Raji (cell line): ENCODE results near the gene SRPK2.

Source experiments
- POLR2A ChIP-seq: IDR thresholded peaks from 2 replicates; pipeline ENCODE4 v1.6.1; 2011; ENCODE audit warnings: low read depth, low read length, control low read depth; ENCODE audit not compliant: insufficient read depth

SRPK2 gene

DNA sequence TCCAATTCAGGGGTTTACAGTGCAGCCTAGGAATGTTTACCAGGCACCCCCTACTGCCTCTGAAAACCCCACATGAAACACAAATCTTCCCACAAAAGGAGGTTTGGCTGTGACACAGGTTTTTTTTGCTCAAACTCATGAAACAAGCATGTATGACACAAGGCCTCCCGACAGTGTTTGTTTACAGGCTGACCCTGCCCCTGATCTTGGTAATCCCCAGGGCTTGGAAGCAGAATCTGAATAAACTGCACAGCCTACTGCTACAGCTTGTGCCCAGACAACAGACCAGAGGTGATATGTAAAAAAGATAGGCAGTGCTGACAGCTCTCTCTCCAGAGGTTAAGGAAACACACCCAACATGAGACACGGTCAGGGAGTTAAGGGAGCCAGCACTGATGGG lies 190.5 kb downstream of the SRPK2 start:
- TF ChIP-seq POLR2A, result no peak

- no peak for TF ChIP-seq POLR2A
These were observed 192.2 kb downstream of the SRPK2 start for GRCh38 chr7:105196473-105196872.

GRCh38 chr7:105195891-105196290 lies 192.8 kb downstream of the SRPK2 start:
- no peak for TF ChIP-seq POLR2A

- no peak for TF ChIP-seq POLR2A
These were observed 197.4 kb downstream of the SRPK2 start for GRCh38 chr7:105191331-105191730.

DNA sequence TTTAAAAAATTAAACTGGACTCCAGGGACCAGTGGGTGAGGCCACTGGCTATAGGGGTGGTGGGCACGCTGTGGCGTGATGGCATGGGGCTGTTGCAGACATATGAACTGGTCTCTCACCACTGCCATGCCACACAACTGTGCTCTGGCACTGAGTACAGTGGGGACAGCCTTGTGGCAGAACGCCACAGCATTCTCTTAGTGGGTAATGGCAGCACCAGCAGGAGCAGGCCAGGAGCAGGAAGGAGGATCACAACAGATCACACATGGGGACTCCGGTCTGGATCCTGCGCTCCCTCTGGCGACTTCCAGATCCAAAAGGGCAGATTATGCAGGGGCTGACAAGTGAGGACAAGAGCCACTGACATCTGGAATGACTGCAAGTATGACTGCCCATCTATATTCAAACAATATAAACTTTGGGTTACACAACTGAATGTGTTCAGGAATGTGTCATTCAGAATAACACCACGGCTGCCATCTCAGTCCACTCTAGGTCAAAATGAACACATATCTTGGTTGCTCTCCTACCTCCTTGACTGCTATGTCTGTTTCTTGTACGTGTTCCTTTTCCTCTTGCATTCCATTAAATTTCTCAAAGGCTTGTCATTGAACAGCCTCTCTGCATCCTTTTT lies 198.7 kb downstream of the SRPK2 start:
- TF ChIP-seq POLR2A, result no peak

- no peak for TF ChIP-seq POLR2A
These were observed 200.5 kb downstream of the SRPK2 start for GRCh38 chr7:105188201-105188600.

- no peak for TF ChIP-seq POLR2A
These were observed 201.2 kb downstream of the SRPK2 start for GRCh38 chr7:105187302-105188169.

DNA sequence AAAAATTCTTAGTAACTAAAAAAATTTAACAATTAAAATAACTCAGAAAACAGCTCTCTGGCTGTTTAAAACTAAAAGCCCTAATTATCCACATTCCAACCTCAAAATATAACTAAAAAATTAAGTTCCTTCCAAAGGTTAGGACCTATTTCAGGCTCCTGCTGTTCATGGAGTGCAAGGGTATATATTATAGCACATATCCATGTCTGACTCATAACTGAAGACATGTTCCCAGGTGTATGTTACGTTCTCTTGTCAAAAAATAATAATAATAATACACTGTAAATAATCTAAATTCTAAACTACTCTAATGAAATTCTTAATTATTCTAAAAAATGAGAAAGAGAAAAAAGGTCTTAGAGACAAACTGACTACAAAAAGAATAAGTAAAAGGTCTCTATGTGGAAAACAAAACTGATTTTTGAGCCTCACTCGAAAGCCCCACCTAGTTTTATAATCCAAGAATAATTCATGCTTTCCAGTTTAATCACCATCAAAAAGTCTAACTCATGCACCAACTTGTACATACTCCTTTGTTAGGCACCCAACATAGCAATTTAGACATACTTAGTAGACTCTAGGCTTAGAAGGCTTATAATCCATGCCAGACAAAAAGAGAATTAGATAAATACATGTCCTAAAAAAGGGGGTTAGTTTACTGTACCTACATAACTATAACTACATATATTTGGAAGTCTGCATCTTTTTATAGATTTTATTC lies 203.3 kb downstream of the SRPK2 start:
- no peak for TF ChIP-seq POLR2A

DNA sequence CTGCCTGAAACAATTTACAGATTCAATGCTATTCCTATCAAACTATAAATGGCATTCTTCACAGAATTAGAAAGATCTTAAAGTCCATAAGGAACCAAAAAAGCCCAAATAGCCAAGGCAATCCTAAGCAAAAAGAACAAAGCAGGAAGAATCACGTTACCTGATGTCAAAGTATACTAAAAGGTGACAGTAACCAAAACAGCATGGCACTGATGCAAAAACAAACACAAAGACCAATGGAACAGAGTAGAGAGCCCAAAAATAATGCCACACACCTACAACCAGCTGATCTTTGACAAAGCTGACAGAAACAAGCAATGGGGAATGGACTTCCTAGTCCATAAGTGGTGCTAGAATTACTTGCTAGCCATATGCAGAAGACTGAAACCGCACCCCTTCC lies 208.7 kb downstream of the SRPK2 start:
- TF ChIP-seq POLR2A, result no peak

DNA sequence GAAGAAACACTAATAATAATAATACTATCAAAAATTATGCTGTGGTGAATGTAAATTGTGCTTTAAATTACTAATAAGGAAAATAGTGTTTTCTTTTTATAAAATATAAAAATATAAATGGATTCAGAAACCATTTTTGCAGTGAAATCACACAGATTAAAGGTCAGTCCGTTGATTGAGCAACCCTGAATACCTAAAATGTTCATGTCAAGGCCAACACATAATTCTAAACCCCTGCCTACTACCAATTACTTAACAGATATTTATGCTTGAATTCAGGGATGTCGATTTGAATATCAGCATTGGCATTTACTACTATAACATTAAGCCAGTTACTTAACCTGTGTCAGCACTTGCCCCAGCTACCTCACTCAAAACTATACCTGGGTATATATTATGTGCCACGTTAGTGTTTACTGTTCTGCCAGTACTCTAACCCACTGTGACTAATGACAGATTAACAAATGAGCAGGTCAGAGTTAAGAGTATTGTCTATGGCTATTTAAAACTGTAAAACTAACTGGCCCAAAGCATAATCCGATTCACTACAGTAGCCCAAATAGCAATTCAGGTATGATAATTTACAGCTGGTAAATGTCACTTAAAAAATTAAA lies 209.7 kb downstream of the SRPK2 start:
- TF ChIP-seq POLR2A, result no peak

DNA sequence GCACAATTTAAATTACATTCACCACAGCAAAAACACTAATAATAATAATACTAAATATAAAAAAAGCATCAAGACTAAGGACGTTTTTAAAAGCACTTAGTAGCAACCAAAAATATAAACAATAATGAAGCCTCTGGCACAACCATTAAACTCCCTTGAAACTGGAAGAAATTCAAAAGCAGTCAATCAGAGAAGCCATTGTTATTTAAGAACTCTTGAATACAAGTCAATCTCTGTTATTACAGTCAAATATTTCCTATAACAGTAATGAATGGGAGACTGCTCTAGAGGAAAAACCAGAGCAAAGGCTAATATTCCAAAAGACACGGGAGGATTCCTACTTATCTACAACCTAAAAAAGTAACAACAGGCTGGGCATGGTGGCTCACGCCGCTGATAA lies 210.5 kb downstream of the SRPK2 start:
- TF ChIP-seq POLR2A, result no peak

DNA sequence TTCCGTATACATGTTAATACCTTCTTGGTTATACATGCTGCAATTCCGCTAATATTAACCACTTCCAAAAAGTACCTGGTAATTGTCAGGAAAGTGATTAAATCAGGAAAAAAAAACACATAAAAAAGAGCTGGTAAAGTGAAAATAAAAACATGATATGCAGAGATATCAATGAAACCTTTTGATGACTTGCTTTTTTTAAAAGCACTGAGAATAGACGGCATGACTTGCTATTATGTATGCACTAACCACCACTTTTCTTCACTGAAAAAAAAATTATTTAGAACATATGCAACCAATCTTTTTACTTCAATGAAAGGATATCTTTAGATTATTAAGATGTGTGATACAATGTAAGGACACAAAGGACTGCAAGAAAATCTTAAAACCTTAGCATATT lies 211.7 kb downstream of the SRPK2 start:
- no peak for TF ChIP-seq POLR2A

GRCh38 chr7:105173586-105173985 lies 215.1 kb downstream of the SRPK2 start:
- TF ChIP-seq POLR2A, result no peak

DNA sequence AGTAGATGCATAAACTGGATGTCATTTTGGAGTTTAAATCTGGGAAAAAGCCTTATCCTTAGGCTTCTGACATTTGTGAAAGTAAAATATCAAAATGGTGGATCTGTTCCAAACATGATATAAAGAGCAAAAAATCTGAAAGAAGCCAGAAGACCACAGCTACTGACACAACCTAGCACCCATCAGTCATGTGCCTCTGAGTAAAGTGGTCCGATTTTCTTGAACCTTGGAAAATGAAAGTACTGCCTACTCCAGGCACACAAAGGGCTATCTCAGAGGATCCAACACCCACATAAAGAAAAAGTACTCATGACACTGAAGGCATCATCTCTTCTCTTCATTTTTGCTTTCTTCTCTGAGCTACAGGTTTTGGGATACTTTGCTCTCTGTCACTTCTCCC lies 224.0 kb downstream of the SRPK2 start:
- no peak for TF ChIP-seq POLR2A

GRCh38 chr7:105163718-105164117 lies 225.0 kb downstream of the SRPK2 start:
- no peak for TF ChIP-seq POLR2A

DNA sequence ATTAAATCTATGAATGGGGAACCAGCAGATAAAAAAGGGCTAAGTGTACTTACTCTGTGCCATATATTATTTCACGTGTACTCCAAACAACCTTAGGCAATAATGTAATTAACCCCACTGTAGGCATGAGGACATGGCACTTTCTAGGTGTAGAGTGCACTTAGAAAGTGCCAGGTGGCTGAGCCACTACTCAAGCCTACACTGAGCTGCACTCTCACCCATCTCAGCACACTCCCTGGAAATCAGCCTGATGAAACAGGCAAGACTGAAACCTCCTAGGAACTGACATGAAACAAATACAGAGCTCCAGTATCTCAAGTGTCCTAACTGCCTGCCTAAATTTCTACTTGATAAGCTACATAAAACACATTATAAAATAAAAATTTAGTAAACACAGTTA lies 227.4 kb downstream of the SRPK2 start:
- no peak for TF ChIP-seq POLR2A

DNA sequence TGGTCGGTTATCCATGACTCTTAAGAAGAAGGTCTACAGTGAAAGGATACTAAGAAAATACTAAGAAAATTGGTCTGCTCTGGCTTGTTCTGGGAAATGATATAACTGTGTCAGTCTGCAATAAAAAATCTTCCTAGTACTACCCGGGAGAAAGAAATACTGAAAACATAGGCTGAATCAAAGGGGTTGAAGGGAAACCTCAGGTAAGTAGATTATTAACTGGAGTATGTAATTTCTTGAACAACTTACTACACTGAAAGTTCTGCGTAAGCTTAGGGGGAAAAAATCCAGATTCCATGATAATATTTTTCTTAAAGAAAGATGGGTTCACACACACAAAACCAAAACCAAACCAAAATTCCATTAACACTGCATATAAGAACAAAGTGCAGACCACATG lies 231.4 kb downstream of the SRPK2 start:
- no peak for TF ChIP-seq POLR2A
